Endothelial cell (in vitro differentiated cells): ENCODE measurements around the gene LECT2. TPM values are rescaled to one million over a fixed set of nuclear protein-coding genes. Genes with fewer than 3 reads are reported as not detected.
A peak's percentile ranks its signal among the peaks of the same experiment; 100 is the strongest.

ENCODE experiments used
- DNase-seq: peaks from one replicate; pipeline ENCODE4 v3.0.0; 2021; ENCODE audit warnings: low spot score
- H3K27ac Mint-ChIP-seq: one replicate; pipeline ENCODE4 v1.8.0; 2021; ENCODE audit warnings: mixed read lengths, inconsistent platforms; ENCODE audit not compliant: unreplicated experiment
- H3K27me3 Mint-ChIP-seq: one replicate; pipeline ENCODE4 v1.8.0; 2021; ENCODE audit warnings: mild to moderate bottlenecking, moderate library complexity, mixed read lengths, inconsistent platforms; ENCODE audit not compliant: unreplicated experiment
- H3K36me3 Mint-ChIP-seq: one replicate; pipeline ENCODE4 v1.8.0; 2021; ENCODE audit warnings: mild to moderate bottlenecking, low read depth, mixed read lengths, inconsistent platforms; ENCODE audit not compliant: unreplicated experiment
- H3K4me1 Mint-ChIP-seq: one replicate; pipeline ENCODE4 v1.8.0; 2021; ENCODE audit warnings: mild to moderate bottlenecking, mixed read lengths, inconsistent platforms; ENCODE audit not compliant: unreplicated experiment
- H3K4me3 Mint-ChIP-seq: one replicate; pipeline ENCODE4 v1.8.0; 2021; ENCODE audit warnings: mild to moderate bottlenecking, mixed read lengths, inconsistent platforms; ENCODE audit not compliant: unreplicated experiment
- H3K9me3 Mint-ChIP-seq: one replicate; pipeline ENCODE4 v1.8.0; 2021; ENCODE audit warnings: mixed read lengths, inconsistent platforms; ENCODE audit not compliant: unreplicated experiment
- CTCF ChIP-seq: fragments of 200-600 bp; sonication (generic); IDR thresholded peaks from one replicate; pipeline ENCODE4 v1.5.0; 2021; ENCODE audit warnings: antibody characterized with exemption; ENCODE audit not compliant: unreplicated experiment
- total RNA-seq: library from RNA; stranded (reverse); fragmentation: NEBNext Ultra II Directional; extraction: Animal tissue kit (Norgen Biotek cat#: 25700); gene quantifications from one replicate; pipeline ENCODE4 v1.2.1, GENCODE V29; 2021; ENCODE audit not compliant: unreplicated experiment

LECT2 gene
- total RNA-seq, 1 donor from 2014 or later: not detected

- Mint-ChIP-seq H3K27ac (no peak overlapping the region), H3K36me3 (no peaks in the 10 kb centered on the region), H3K9me3 (no peaks in the 10 kb centered on the region), H3K4me1 (peaks cover 18% of the 10 kb centered on the region), H3K27me3 (no peaks in the 10 kb centered on the region), H3K4me3 (no peak overlapping the region)
- DNase-seq: no peak
- TF ChIP-seq CTCF: no peak
Observed at GRCh38 chr5:135979510-135979909, 24.7 kb upstream of the LECT2 start.

- H3K9me3 Mint-ChIP-seq: no peaks in the 10 kb centered on the region
- no peak overlapping the region for H3K27ac Mint-ChIP-seq
- TF ChIP-seq CTCF: no peak
- no peak overlapping the region for H3K4me3 Mint-ChIP-seq
- DNase-seq: no peak
- no peaks in the 10 kb centered on the region for H3K36me3 Mint-ChIP-seq
- no peaks in the 10 kb centered on the region for H3K27me3 Mint-ChIP-seq
- peaks cover 18% of the 10 kb centered on the region for H3K4me1 Mint-ChIP-seq
Observed at GRCh38 chr5:135978993-135979392, 24.2 kb upstream of the LECT2 start.

- no peak for DNase-seq
- no peaks in the 10 kb centered on the region for H3K9me3 Mint-ChIP-seq
- no peaks in the 10 kb centered on the region for H3K27me3 Mint-ChIP-seq
- no peak overlapping the region for H3K4me3 Mint-ChIP-seq
- no peak for TF ChIP-seq CTCF
- H3K4me1 Mint-ChIP-seq: peaks cover 18% of the 10 kb centered on the region
- H3K27ac Mint-ChIP-seq: no peak overlapping the region
- no peaks in the 10 kb centered on the region for H3K36me3 Mint-ChIP-seq
Observed at GRCh38 chr5:135978212-135978631, 23.4 kb upstream of the LECT2 start.

- Mint-ChIP-seq H3K4me3 (no peak overlapping the region), H3K27ac (no peak overlapping the region), H3K4me1 (peaks cover 18% of the 10 kb centered on the region), H3K27me3 (no peaks in the 10 kb centered on the region), H3K9me3 (no peaks in the 10 kb centered on the region), H3K36me3 (no peaks in the 10 kb centered on the region)
- TF ChIP-seq CTCF: peak; percentile 82
- DNase-seq: peak; percentile 91
Observed at GRCh38 chr5:135977375-135977928, 22.7 kb upstream of the LECT2 start.

GRCh38 chr5:135976216-135976615, 21.4 kb upstream of the LECT2 start:
- no peak for DNase-seq
- peaks cover 18% of the 10 kb centered on the region for H3K4me1 Mint-ChIP-seq
- H3K27ac Mint-ChIP-seq: no peak overlapping the region
- no peak for TF ChIP-seq CTCF
- no peaks in the 10 kb centered on the region for H3K27me3 Mint-ChIP-seq
- H3K9me3 Mint-ChIP-seq: no peaks in the 10 kb centered on the region
- H3K4me3 Mint-ChIP-seq: no peak overlapping the region
- H3K36me3 Mint-ChIP-seq: no peaks in the 10 kb centered on the region
